NB4 (cell line): ENCODE data around the gene KIF5C.

Experiments used
- CTCF ChIP-seq: IDR thresholded peaks from one replicate; pipeline ENCODE4 v1.5.1; 2012; ENCODE audit warnings: low read depth, low read length
- MAX ChIP-seq: IDR thresholded peaks from 2 replicates; pipeline ENCODE4 v1.6.1; 2011; ENCODE audit warnings: low read depth, low read length
- MYC ChIP-seq: IDR thresholded peaks from 2 replicates; pipeline ENCODE4 v1.6.1; 2011; ENCODE audit warnings: low read depth, low read length
- POLR2A ChIP-seq: IDR thresholded peaks from 2 replicates; pipeline ENCODE4 v1.6.1; 2011; ENCODE audit warnings: mild to moderate bottlenecking; ENCODE audit not compliant: insufficient read length; ENCODE audit errors: extremely low read depth

DNA sequence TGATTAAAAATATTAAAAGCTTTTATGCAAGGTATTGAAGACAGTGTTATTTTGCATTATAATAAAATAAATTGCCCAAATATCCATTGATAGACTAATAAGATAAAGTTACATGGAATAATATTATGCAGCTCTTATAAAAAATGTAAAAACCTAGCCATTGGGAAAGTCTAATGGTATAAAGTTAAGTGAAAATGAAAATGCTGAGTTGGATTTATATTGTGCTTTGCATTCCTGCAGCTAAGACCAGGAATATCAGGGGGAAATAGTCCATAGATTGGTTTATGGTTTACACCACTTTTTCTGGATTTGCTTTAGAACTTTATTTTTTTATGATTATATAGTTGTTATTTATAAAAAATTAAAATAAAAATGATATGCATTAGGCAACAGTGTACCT lies 117.4 kb downstream of the KIF5C start:
- TF ChIP-seq CTCF (no peak), POLR2A (no peak), MAX (no peak), MYC (no peak)
